GM21723 (cell line): ENCODE data around the gene EPHB1.

ENCODE experiments used
- ATAC-seq: cut with Tn5 transposase; IDR thresholded peaks from one replicate; pipeline ENCODE4 v1.9.1; 2021; ENCODE audit warnings: mild to moderate bottlenecking, moderate library complexity; ENCODE audit not compliant: unreplicated experiment

Gene EPHB1

GRCh38 chr3:135272026-135272669, 477.1 kb downstream of the EPHB1 start:
- ATAC-seq = no peak

- ATAC-seq = no peak
These were observed 497.1 kb downstream of the EPHB1 start for GRCh38 chr3:135292162-135292561.

GRCh38 chr3:135301670-135302069, 506.6 kb downstream of the EPHB1 start:
- ATAC-seq = no peak

GRCh38 chr3:135304378-135304777, 509.3 kb downstream of the EPHB1 start:
- ATAC-seq = no peak
